ENCODE measurements around the gene SERPINB10.

SERPINB10 gene

DNA sequence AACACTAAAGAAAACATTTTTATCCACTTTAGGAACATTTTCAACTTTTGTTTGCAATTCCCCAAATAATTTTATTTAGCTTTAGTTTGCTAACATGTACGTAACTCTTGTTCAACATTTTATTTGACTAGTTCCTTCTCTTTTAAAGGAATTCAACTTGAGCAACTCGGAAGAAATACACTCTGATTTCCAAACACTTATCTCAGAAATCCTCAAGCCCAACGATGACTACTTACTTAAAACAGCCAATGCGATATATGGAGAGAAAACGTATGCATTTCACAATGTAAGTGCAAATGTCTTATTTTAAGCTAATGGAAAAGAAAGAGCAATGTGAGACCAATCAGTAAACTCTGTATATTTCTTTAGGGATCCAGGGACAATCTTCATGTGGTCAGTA is 10.1 kb downstream of the SERPINB10 start:
- no peak for TF ChIP-seq ZNF621 (tag by site-specific recombination; IDR thresholded peaks at IDR 0.05)
- TF ChIP-seq, protein P1, sequence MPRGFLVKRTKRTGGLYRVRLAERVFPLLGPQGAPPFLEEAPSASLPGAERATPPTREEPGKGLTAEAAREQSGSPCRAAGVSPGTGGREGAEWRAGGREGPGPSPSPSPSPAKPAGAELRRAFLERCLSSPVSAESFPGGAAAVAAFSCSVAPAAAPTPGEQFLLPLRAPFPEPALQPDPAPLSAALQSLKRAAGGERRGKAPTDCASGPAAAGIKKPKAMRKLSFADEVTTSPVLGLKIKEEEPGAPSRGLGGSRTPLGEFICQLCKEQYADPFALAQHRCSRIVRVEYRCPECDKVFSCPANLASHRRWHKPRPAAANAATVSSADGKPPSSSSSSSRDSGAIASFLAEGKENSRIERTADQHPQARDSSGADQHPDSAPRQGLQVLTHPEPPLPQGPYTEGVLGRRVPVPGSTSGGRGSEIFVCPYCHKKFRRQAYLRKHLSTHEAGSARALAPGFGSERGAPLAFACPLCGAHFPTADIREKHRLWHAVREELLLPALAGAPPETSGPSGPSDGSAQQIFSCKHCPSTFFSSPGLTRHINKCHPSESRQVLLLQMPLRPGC (tag by site-specific recombination; IDR thresholded peaks at IDR 0.05) = no peak
- TF ChIP-seq ZFP69B (tag by site-specific recombination; IDR thresholded peaks at IDR 0.05) = no peak
- TF ChIP-seq, protein P2, sequence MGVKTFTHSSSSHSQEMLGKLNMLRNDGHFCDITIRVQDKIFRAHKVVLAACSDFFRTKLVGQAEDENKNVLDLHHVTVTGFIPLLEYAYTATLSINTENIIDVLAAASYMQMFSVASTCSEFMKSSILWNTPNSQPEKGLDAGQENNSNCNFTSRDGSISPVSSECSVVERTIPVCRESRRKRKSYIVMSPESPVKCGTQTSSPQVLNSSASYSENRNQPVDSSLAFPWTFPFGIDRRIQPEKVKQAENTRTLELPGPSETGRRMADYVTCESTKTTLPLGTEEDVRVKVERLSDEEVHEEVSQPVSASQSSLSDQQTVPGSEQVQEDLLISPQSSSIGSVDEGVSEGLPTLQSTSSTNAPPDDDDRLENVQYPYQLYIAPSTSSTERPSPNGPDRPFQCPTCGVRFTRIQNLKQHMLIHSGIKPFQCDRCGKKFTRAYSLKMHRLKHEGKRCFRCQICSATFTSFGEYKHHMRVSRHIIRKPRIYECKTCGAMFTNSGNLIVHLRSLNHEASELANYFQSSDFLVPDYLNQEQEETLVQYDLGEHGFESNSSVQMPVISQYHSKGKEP (tag by site-specific recombination; IDR thresholded peaks at IDR 0.05) = no peak
- TF ChIP-seq, protein P3, sequence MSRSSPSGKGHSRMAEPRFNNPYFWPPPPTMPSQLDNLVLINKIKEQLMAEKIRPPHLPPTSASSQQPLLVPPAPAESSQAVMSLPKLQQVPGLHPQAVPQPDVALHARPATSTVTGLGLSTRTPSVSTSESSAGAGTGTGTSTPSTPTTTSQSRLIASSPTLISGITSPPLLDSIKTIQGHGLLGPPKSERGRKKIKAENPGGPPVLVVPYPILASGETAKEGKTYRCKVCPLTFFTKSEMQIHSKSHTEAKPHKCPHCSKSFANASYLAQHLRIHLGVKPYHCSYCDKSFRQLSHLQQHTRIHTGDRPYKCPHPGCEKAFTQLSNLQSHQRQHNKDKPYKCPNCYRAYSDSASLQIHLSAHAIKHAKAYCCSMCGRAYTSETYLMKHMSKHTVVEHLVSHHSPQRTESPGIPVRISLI (tag by site-specific recombination; IDR thresholded peaks at IDR 0.05) = no peak
- no peak for TF ChIP-seq ZBTB17 (tag by site-specific recombination; IDR thresholded peaks at IDR 0.05)
- no peak for TF ChIP-seq SP3 (tag by site-specific recombination; IDR thresholded peaks at IDR 0.05)
- TF ChIP-seq ZBTB21 (tag by site-specific recombination; IDR thresholded peaks at IDR 0.05) = no peak
- no peak for TF ChIP-seq ZNF707 (tag by site-specific recombination; IDR thresholded peaks at IDR 0.05)
- TF ChIP-seq, protein P4, sequence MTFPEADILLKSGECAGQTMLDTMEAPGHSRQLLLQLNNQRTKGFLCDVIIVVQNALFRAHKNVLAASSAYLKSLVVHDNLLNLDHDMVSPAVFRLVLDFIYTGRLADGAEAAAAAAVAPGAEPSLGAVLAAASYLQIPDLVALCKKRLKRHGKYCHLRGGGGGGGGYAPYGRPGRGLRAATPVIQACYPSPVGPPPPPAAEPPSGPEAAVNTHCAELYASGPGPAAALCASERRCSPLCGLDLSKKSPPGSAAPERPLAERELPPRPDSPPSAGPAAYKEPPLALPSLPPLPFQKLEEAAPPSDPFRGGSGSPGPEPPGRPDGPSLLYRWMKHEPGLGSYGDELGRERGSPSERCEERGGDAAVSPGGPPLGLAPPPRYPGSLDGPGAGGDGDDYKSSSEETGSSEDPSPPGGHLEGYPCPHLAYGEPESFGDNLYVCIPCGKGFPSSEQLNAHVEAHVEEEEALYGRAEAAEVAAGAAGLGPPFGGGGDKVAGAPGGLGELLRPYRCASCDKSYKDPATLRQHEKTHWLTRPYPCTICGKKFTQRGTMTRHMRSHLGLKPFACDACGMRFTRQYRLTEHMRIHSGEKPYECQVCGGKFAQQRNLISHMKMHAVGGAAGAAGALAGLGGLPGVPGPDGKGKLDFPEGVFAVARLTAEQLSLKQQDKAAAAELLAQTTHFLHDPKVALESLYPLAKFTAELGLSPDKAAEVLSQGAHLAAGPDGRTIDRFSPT (tag by site-specific recombination; IDR thresholded peaks at IDR 0.05) = no peak
- TF ChIP-seq, protein P5, sequence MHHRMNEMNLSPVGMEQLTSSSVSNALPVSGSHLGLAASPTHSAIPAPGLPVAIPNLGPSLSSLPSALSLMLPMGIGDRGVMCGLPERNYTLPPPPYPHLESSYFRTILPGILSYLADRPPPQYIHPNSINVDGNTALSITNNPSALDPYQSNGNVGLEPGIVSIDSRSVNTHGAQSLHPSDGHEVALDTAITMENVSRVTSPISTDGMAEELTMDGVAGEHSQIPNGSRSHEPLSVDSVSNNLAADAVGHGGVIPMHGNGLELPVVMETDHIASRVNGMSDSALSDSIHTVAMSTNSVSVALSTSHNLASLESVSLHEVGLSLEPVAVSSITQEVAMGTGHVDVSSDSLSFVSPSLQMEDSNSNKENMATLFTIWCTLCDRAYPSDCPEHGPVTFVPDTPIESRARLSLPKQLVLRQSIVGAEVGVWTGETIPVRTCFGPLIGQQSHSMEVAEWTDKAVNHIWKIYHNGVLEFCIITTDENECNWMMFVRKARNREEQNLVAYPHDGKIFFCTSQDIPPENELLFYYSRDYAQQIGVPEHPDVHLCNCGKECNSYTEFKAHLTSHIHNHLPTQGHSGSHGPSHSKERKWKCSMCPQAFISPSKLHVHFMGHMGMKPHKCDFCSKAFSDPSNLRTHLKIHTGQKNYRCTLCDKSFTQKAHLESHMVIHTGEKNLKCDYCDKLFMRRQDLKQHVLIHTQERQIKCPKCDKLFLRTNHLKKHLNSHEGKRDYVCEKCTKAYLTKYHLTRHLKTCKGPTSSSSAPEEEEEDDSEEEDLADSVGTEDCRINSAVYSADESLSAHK (tag by site-specific recombination; IDR thresholded peaks at IDR 0.05) = no peak
- no peak for TF ChIP-seq RBAK (tag by site-specific recombination; IDR thresholded peaks at IDR 0.05)
- no peak for TF ChIP-seq TCF7L2 (IDR thresholded peaks at IDR 0.05; ENCODE audit: borderline replicate concordance, low read depth, low read length)
- no peak for TF ChIP-seq ZNF155 (tag by site-specific recombination; IDR thresholded peaks at IDR 0.05)
- TF ChIP-seq HOXC10 (CRISPR knock-in tag; IDR thresholded peaks at IDR 0.05) = no peak
- TF ChIP-seq ZBTB7A (tag by site-specific recombination; IDR thresholded peaks at IDR 0.05; ENCODE audit: low read depth) = no peak
- no peak for TF ChIP-seq ZNF76 (tag by site-specific recombination; IDR thresholded peaks at IDR 0.05; ENCODE audit: borderline replicate concordance, low read depth)
- no peak for TF ChIP-seq ZNF324 (tag by site-specific recombination; IDR thresholded peaks at IDR 0.05)
- H3K27ac ChIP-seq (ENCODE audit: extremely low read depth, low read depth, low read length) = no peak overlapping the region
- POLR2A ChIA-PET = interaction anchor here (0.7 kb wide), 1 partner anchor 53 kb away, joined by 6 read pairs; no protein-coding TSS in a partner anchor
- no peaks in the 10 kb centered on the region for H3K36me3 ChIP-seq (ENCODE audit: control insufficient read depth in 2 of 2, insufficient read depth in 1 of 2, low read length in 2 of 2)
- CTCF ChIA-PET = no interaction called here
- H3K9me3 ChIP-seq (ENCODE audit: control insufficient read depth, insufficient read depth, low read depth, low read length) = no peaks in the 10 kb centered on the region
- H3K4me1 ChIP-seq (ENCODE audit: control insufficient read depth, insufficient read depth, low read length) = no peaks in the 10 kb centered on the region
- H3K4me3 ChIP-seq (ENCODE audit: low read depth, low read length) = no peak overlapping the region

Data from HEK293 (cell line).